ENCODE data around the gene DNAAF3.
A peak's percentile ranks its signal among the peaks of the same experiment; 100 is the strongest.

Gene DNAAF3

GRCh38 chr19:55152017-55152416 is 14.4 kb downstream of the DNAAF3 start:
- no peak for DNase-seq

GRCh38 chr19:55149078-55150003 is 17.1 kb downstream of the DNAAF3 start, which contains the start of gene TNNT1:
Gene TNNT1, minus strand, starts transcription at chr19:55149206. Its CDS starts 2,049 bp downstream, at chr19:55147157.
- DNase-seq, result no peak

- DNase-seq, result no peak
Observed at GRCh38 chr19:55147545-55148251, 18.7 kb downstream of the DNAAF3 start.

GRCh38 chr19:55146705-55147273 is 19.6 kb downstream of the DNAAF3 start:
- no peak for DNase-seq

- DNase-seq, result no peak
Observed at GRCh38 chr19:55146078-55146704, 20.2 kb downstream of the DNAAF3 start.

GRCh38 chr19:55145232-55145631 is 21.2 kb downstream of the DNAAF3 start:
- no peak for DNase-seq

GRCh38 chr19:55141696-55142095 is 24.7 kb downstream of the DNAAF3 start:
- DNase-seq, result no peak

GRCh38 chr19:55137915-55138314 is 28.5 kb downstream of the DNAAF3 start:
- no peak for DNase-seq

- DNase-seq, result no peak
Observed at GRCh38 chr19:55136399-55137102, 29.9 kb downstream of the DNAAF3 start.

- DNase-seq, result no peak
Observed at GRCh38 chr19:55134736-55135135, 31.7 kb downstream of the DNAAF3 start.

GRCh38 chr19:55133639-55134444 is 32.6 kb downstream of the DNAAF3 start:
- no peak for DNase-seq

- no peak for DNase-seq
Observed at GRCh38 chr19:55132453-55133129, 33.8 kb downstream of the DNAAF3 start.

- no peak for DNase-seq
Observed at GRCh38 chr19:55131421-55131820, 35.0 kb downstream of the DNAAF3 start.

GRCh38 chr19:55119053-55119452 is 47.4 kb downstream of the DNAAF3 start:
- no peak for DNase-seq

- DNase-seq, result no peak
Observed at GRCh38 chr19:55118401-55118991, 47.9 kb downstream of the DNAAF3 start.

- DNase-seq, result peak; percentile 92
Observed at GRCh38 chr19:55117663-55118391, 48.6 kb downstream of the DNAAF3 start.

- DNase-seq, result no peak
Observed at GRCh38 chr19:55116859-55117662, 49.4 kb downstream of the DNAAF3 start, which contains the start of gene PPP1R12C. Gene PPP1R12C, minus strand, starts transcription at chr19:55117637. Its CDS starts 94 bp downstream, at chr19:55117543.

- no peak for DNase-seq
Observed at GRCh38 chr19:55116232-55116858, 50.1 kb downstream of the DNAAF3 start.
